GM12878 (cell line): ENCODE data around the gene MAP2K7.
A peak's percentile ranks its signal among the peaks of the same experiment; 100 is the strongest.

Experiments used
- POLR2A ChIP-seq: IDR thresholded peaks from 2 replicates; pipeline ENCODE4 v1.6.1; 2011; ENCODE audit warnings: low read depth, mild to moderate bottlenecking, low read length
- SP1 ChIP-seq: IDR thresholded peaks from one replicate; pipeline ENCODE4 v1.6.1; 2011; ENCODE audit warnings: low read depth, low read length
- TAF1 ChIP-seq: IDR thresholded peaks from 2 replicates; pipeline ENCODE4 v1.6.1; 2011; ENCODE audit warnings: mild to moderate bottlenecking, low read depth, low read length, borderline replicate concordance
- TCF12 ChIP-seq: IDR thresholded peaks from 2 replicates; pipeline ENCODE4 v1.6.1; 2011; ENCODE audit warnings: low read depth, mild to moderate bottlenecking, low read length
- WRNIP1 ChIP-seq: IDR thresholded peaks from 2 replicates; pipeline ENCODE4 v1.6.1; 2011; ENCODE audit warnings: low read depth, low read length, improper control_type of control experiment, borderline replicate concordance
- ZZZ3 ChIP-seq: IDR thresholded peaks from 2 replicates; pipeline ENCODE4 v1.6.1; 2011; ENCODE audit warnings: low read depth; ENCODE audit not compliant: control insufficient read depth, insufficient read length
- TF ChIP-seq, protein P1 (sequence below): IDR thresholded peaks from 2 replicates; pipeline ENCODE4 v1.6.1; 2012; ENCODE audit warnings: low read depth, low read length, improper control_type of control experiment

GRCh38 chr19:7912697-7913564 lies 9.3 kb downstream of the MAP2K7 start:
- TF ChIP-seq TAF1 (no peak), TCF12 (no peak), WRNIP1 (no peak), POLR2A (peak; percentile 33; the same call in 1 of the 2 replicates), SP1 (no peak), ZZZ3 (no peak)
- TF ChIP-seq, protein P1, sequence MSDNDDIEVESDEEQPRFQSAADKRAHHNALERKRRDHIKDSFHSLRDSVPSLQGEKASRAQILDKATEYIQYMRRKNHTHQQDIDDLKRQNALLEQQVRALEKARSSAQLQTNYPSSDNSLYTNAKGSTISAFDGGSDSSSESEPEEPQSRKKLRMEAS, result no peak
